Measurements from ENCODE around the gene GADD45G. TPM values are rescaled to one million over a fixed set of nuclear protein-coding genes. Genes with fewer than 3 reads are reported as not detected.

GADD45G gene
- total RNA-seq, 1 experiment from 2014 or later = 10.6 TPM

GRCh38 chr9:89597711-89598362 is 7.0 kb upstream of the GADD45G start:
- Mint-ChIP-seq H3K27me3 (ENCODE audit: low read depth) (no peaks in the 10 kb centered on the region), H3K4me3 (no peak overlapping the region), H3K27ac (no peak overlapping the region), H3K9me3 (no peaks in the 10 kb centered on the region), H3K36me3 (no peaks in the 10 kb centered on the region), H3K4me1 (peaks cover 15% of the 10 kb centered on the region)
- POLR2A ChIA-PET = interaction anchor here (0.5 to 0.9 kb wide), 2 partner anchors 110 to 502 kb away, joined by 3 read pairs; no protein-coding TSS in a partner anchor
- TF ChIP-seq CTCF (IDR thresholded peaks at IDR 0.05) (peak; percentile 56), FOXK1 (CRISPR knock-in tag; IDR thresholded peaks at IDR 0.05) (no peak), ELF4 (CRISPR knock-in tag; IDR thresholded peaks at IDR 0.05; ENCODE audit: low read depth) (no peak), ATF6 (CRISPR knock-in tag; IDR thresholded peaks at IDR 0.05) (no peak)
- ATAC-seq = peak; percentile 30
- CTCF ChIA-PET = interaction anchor here (0.5 to 2.6 kb wide), 64 partner anchors 8 to 544 kb away, joined by 3 to 72 read pairs (median 4); no protein-coding TSS in a partner anchor
- peak; percentile 67 for DNase-seq (ENCODE audit: low spot score)

- TF ChIP-seq ZNF121 (CRISPR knock-in tag; IDR thresholded peaks at IDR 0.05) = no peak
- no peak for TF ChIP-seq SMAD3 (CRISPR knock-in tag; IDR thresholded peaks at IDR 0.05; ENCODE audit: borderline replicate concordance)
- TF ChIP-seq USF2 (CRISPR knock-in tag; IDR thresholded peaks at IDR 0.05) = no peak
- no peak for TF ChIP-seq CREB1 (CRISPR knock-in tag; IDR thresholded peaks at IDR 0.05)
- no peak for TF ChIP-seq TCF7 (CRISPR knock-in tag; IDR thresholded peaks at IDR 0.05; ENCODE audit: low read depth)
- no peak for TF ChIP-seq SMAD4 (CRISPR knock-in tag; IDR thresholded peaks at IDR 0.05)
- TF ChIP-seq E2F1 (CRISPR knock-in tag; IDR thresholded peaks at IDR 0.05) = no peak
- TF ChIP-seq EMX1 (CRISPR knock-in tag; IDR thresholded peaks at IDR 0.05) = no peak
- TF ChIP-seq HMGA2 (CRISPR knock-in tag; IDR thresholded peaks at IDR 0.05) = no peak
- TF ChIP-seq PRDM15 (CRISPR knock-in tag; IDR thresholded peaks at IDR 0.05) = no peak
- no peak for TF ChIP-seq NFYB (CRISPR knock-in tag; conservative IDR thresholded peaks at IDR 0.05; ENCODE audit: low read depth)
- TF ChIP-seq ZNF671 (CRISPR knock-in tag; IDR thresholded peaks at IDR 0.05) = no peak
- TF ChIP-seq ZMAT4 (CRISPR knock-in tag; IDR thresholded peaks at IDR 0.05) = no peak
- H3K4me1 Mint-ChIP-seq = peaks cover 10% of the 10 kb centered on the region
- H3K27me3 Mint-ChIP-seq (ENCODE audit: low read depth) = no peaks in the 10 kb centered on the region
- no peaks in the 10 kb centered on the region for H3K36me3 Mint-ChIP-seq
- ATAC-seq (no peak), DNase-seq (ENCODE audit: low spot score) (no peak)
- H3K9me3 Mint-ChIP-seq = no peaks in the 10 kb centered on the region
- ChIA-PET CTCF (interaction anchor here (0.6 to 2.6 kb wide), 47 partner anchors 17 to 543 kb away, joined by 3 to 72 read pairs (median 4); no protein-coding TSS in a partner anchor), POLR2A (interaction anchor here (0.9 kb wide), 1 partner anchor 501 kb away, joined by 3 read pairs; no protein-coding TSS in a partner anchor)
- no peak overlapping the region for H3K4me3 Mint-ChIP-seq
- no peak overlapping the region for H3K27ac Mint-ChIP-seq
Measured at GRCh38 chr9:89598363-89598713, 6.5 kb upstream of the GADD45G start.
